HG03060 (cell line): ENCODE data around the gene NPDC1.

ENCODE experiments used
- ATAC-seq: cut with Tn5 transposase; IDR thresholded peaks from one replicate; pipeline ENCODE4 v1.9.1; 2021; ENCODE audit warnings: low read depth, moderate number of reproducible peaks; ENCODE audit not compliant: unreplicated experiment

The NPDC1 gene

GRCh38 chr9:137046088-137046787 is at the start of gene NPDC1:
Gene NPDC1, minus strand, starts transcription at chr9:137046177. Its CDS starts 188 bp downstream, at chr9:137045989.
- ATAC-seq = no peak

DNA sequence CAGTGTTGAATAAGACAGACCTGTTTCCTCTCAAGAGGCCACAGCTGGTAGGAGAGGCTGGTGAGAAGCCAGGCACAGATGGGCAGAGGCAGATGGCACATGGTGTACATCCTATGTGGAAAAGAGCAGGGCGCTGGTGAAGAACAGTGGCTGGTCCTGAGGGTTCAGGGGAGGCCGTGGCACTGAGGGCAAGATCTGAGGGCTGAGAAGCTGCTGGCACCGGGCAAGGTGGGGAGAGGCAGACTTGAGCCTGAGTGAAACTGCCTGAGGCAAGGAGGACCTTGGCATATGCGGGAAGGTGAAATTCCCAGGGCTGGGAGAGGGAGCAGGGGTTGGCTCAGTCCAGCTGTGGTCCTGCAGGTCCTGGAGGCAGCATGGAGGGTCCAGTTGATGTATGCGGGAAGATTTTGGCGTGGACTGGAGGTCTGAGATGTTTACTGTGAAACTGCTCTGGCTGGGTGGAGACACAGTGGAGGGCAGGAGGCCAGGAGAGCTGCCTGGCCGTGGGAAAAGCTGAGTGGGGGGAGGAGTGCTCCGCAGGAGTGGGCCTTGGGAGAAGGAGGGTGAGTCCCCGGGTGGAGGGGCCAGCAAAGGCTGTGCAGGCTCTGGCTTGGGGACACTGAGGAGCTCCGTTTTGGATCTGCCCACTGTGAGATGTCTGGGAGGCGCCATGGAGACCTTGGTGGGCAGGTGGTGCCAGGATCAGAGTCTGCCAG is 43.4 kb upstream of the NPDC1 start:
- no peak for ATAC-seq

GRCh38 chr9:137088121-137088520 is 42.1 kb upstream of the NPDC1 start:
- no peak for ATAC-seq

GRCh38 chr9:137087409-137087925 is 41.5 kb upstream of the NPDC1 start:
- no peak for ATAC-seq

DNA sequence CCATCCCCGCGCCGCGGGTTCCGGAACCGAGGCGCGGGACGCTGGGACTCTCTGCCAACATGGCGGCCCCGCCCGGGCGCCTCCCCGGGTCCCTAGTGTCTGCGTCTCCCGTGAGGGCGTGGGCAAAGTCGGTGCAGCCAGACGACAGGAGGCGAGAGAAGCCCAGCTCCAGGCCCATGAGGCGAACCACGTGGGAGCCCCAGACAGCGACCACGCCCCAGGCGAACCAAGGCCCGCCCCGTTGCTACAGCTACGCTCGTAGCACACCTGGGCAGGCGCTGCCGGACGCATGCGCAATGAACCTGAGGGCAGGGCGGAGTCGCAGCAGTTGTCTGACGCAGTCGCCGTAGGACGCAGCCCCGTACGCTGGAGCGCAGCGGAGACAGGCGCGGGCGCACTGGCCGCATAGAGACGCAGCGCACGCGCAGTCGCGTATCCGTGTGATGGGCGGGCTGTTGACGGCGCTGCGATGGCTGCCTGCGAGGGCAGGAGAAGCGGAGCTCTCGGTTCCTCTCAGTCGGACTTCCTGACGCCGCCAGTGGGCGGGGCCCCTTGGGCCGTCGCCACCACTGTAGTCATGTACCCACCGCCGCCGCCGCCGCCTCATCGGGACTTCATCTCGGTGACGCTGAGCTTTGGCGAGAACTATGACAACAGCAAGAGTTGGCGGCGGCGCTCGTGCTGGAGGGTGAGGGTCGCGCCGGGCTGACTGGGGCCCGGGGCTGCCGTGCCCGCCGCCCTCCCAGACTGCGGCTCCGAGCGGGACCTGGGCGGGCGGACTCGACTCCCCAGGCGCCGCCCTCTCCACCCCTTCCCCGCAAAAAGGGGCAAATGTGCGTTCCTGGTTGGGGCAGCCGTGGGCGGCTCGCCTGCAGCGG is 40.8 kb upstream of the NPDC1 start, which contains the start of gene MAN1B1:
TSS of gene MAN1B1 (plus strand) at position 455 of the 878 bp plus-strand sequence. CDS start at position 470, 15 bp downstream.
- ATAC-seq = peak; percentile 81

GRCh38 chr9:137085920-137086530 is 40.0 kb upstream of the NPDC1 start:
- no peak for ATAC-seq

DNA sequence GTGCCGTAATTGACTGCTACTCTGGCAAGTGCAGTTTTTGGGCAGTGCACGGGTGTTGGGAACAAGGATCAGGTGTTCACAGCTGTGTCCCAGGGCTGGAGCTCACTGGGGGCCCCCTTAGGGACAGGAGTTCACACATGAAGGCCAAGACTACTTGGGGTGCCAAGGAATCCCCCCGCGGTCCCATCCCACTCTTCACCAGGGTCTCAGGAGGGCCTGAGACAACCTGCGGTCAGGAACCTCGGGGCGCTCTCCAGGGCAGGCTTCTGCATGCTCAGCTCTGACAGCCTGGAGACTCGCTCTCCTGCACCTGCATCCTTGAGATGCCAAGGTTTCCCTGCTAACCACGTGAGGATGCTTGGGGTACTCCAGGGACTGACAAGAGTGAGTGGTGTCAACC is 38.5 kb upstream of the NPDC1 start:
- no peak for ATAC-seq

DNA sequence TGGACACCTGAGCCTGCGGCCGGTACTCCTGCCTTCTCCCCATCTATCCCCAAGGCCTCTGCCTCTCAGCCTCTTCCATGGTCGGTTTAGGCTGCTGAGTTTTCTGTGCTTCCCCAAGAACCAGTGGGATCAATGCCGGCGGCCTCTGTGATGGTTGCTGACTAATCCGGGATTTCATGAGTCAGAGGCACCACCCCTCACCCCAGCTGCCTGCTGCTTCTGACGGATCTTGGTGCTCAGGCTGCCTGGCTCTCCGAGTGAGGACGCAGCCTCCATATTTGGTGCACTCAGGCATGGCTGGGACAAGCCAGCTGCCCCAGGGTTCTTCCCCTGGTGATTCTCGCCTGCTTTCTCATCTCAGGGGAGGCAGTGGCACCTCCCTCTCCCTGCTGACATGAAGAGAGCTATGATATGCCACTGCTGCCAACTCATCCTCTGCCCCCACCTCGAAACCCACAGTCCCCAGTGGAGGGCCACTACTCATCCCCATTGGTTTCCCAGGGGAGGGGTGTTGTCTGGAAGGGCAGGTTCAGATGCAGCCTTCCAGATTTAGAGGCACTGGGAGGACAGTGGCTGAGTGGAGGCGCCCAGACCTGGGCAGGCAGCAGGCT is 37.5 kb upstream of the NPDC1 start:
- no peak for ATAC-seq

- no peak for ATAC-seq
These were observed 36.9 kb upstream of the NPDC1 start for GRCh38 chr9:137082925-137083290.

GRCh38 chr9:137082222-137082924 is 36.4 kb upstream of the NPDC1 start:
- no peak for ATAC-seq

- no peak for ATAC-seq
These were observed 34.5 kb upstream of the NPDC1 start for GRCh38 chr9:137080260-137081122.

- no peak for ATAC-seq
These were observed 33.4 kb upstream of the NPDC1 start for GRCh38 chr9:137079401-137079787.

- ATAC-seq = no peak
These were observed 32.9 kb upstream of the NPDC1 start for GRCh38 chr9:137078701-137079400.

DNA sequence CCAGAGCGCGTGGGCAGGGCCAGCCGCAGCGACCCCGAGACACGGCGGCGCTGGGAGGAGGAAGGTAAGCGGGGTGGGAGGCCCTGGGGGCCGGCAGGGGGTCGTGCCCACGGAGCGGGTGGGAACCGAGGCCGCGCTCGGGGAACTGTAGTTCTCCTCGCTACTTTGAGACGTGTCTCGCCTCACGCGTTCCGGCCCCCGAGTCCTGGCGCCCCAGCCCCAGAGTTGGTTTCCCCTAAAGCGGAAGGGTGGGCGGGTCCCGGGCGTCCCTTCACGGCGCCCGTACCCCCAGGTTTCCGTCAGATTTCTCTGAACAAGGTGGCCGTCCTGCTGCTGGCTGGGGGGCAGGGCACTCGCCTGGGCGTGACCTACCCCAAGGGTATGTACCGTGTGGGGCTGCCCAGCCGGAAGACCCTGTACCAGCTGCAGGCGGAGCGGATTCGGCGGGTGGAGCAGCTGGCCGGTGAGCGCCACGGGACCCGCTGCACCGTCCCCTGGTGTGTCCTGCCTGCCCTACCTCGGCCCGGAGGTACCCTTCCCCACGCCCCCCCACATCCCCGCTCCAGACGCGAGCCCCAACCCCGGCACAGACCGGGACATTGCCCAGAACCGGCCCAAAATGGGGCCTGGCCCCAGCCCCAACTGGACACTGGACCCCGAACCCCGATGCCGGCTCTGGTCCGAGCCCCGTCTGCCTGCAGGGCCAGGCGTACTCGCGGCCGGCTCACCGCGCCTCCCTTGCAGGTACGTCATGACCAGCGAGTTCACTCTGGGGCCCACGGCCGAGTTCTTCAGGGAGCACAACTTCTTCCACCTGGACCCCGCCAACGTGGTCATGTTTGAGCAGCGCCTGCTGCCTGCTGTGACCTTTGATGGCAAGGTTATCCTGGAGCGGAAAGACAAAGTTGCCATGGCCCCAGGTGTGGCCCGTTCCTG is 32.0 kb upstream of the NPDC1 start:
- no peak for ATAC-seq

- no peak for ATAC-seq
These were observed 31.2 kb upstream of the NPDC1 start, which contains the start of gene UAP1L1 for GRCh38 chr9:137077010-137077747. Gene UAP1L1, plus strand, starts transcription at chr9:137077517. Its CDS starts 16 bp downstream, at chr9:137077533.

GRCh38 chr9:137076636-137077009 is 30.6 kb upstream of the NPDC1 start:
- no peak for ATAC-seq
